Natural killer cell (primary cell): ENCODE results near the gene PDE11A. TPM values are rescaled to one million over a fixed set of nuclear protein-coding genes. Genes with fewer than 3 reads are reported as not detected.

Experiments used
- ATAC-seq, 3 donors: fragments of 150-1000 bp in 2 of 3; fragments of 200-7000 bp in 1 of 3; cut with Tn5 transposase; 1 replicate in 1 of 3; 2 replicates in 2 of 3; pipeline ENCODE4 v1.10.0; 2021; ENCODE audit warnings: mild to moderate bottlenecking in 2 of 3, moderate library complexity in 2 of 3
- DNase-seq, 2 donors: peaks; one replicate each; pipeline versions ENCODE4 v3.0.0 to v3.0.0-alpha.2; 2013 to 2021; ENCODE audit warnings: mixed read lengths in 1 of 2
- H3K27ac ChIP-seq: one replicate; pipeline ENCODE4 v1.5.1; 2013; ENCODE audit warnings: mild to moderate bottlenecking, low read length
- H3K27me3 ChIP-seq: one replicate; pipeline ENCODE4 v1.6.1; 2013; ENCODE audit warnings: low read length; ENCODE audit not compliant: control insufficient read depth, insufficient read depth
- H3K36me3 ChIP-seq: one replicate; pipeline ENCODE4 v1.6.1; 2013; ENCODE audit warnings: low read length; ENCODE audit not compliant: control insufficient read depth, insufficient read depth
- H3K4me1 ChIP-seq: one replicate; pipeline ENCODE4 v1.6.1; 2013; ENCODE audit warnings: low read length; ENCODE audit not compliant: control insufficient read depth, insufficient read depth
- H3K4me3 ChIP-seq: one replicate; pipeline ENCODE4 v1.5.1; 2013; ENCODE audit warnings: low read length
- H3K9me3 ChIP-seq: one replicate; pipeline ENCODE4 v1.6.1; 2013; ENCODE audit warnings: low read length; ENCODE audit not compliant: control insufficient read depth, insufficient read depth
- H3K27ac Mint-ChIP-seq, 2 donors: one replicate each; pipeline ENCODE4 v1.8.0; 2022; ENCODE audit warnings: mild to moderate bottlenecking in 2 of 2, mixed read lengths in 2 of 2, moderate library complexity in 1 of 2
- H3K27me3 Mint-ChIP-seq, 2 donors: one replicate each; pipeline ENCODE4 v1.8.0; 2022; ENCODE audit warnings: low read depth in 2 of 2, mixed read lengths in 2 of 2
- H3K36me3 Mint-ChIP-seq: one replicate; pipeline ENCODE4 v1.8.0; 2022; ENCODE audit warnings: mixed read lengths
- H3K4me1 Mint-ChIP-seq, 2 donors: one replicate each; pipeline ENCODE4 v1.8.0; 2022; ENCODE audit warnings: mixed read lengths in 2 of 2
- H3K4me3 Mint-ChIP-seq: one replicate; pipeline ENCODE4 v1.8.0; 2022; ENCODE audit warnings: mild to moderate bottlenecking, moderate library complexity, mixed read lengths
- H3K9me3 Mint-ChIP-seq, 2 donors: one replicate each; pipeline ENCODE4 v1.8.0; 2022; ENCODE audit warnings: mixed read lengths in 2 of 2
- CTCF ChIP-seq: fragments of 200-600 bp; IDR thresholded peaks from one replicate; pipeline ENCODE4 v1.8.0; 2022; ENCODE audit warnings: antibody characterized with exemption
- WGBS: methylation state at CpG from one replicate; pipeline ENCODE4 v1.1.7; 2013; ENCODE audit warnings: missing lambda C conversion rate; ENCODE audit not compliant: insufficient coverage; 5-methylcytosine and 5-hydroxymethylcytosine counted together
- intact Hi-C: fragments of 100-400 bp; cut with micrococcal nuclease; formaldehyde crosslinking; loops from one replicate; pipeline ENCODE4 v1.14.2; 2022
- total RNA-seq, 4 donors: library from RNA; stranded (reverse); fragments of 120-200 nt in 1 of 4; gene quantifications; one replicate each; pipeline versions ENCODE4 v1.2.3 to v1.2.4, GENCODE V29; 2013 to 2022

The PDE11A gene
- total RNA-seq, 3 donors from 2014 or later (not counting 1 experiment from before 2014, with no cell fraction given) = not detected

GRCh38 chr2:177921726-177922125 is 150.9 kb downstream of the PDE11A start:
- Histone ChIP-seq H3K36me3 (no peaks in the 10 kb centered on the region), H3K27me3 (no peaks in the 10 kb centered on the region), H3K4me1 (no peaks in the 10 kb centered on the region), H3K9me3 (peaks cover under 1% of the 10 kb centered on the region), H3K27ac (no peak overlapping the region), H3K4me3 (no peak overlapping the region)
- Mint-ChIP-seq H3K27ac (no peak overlapping the region), H3K27me3 (peaks cover under 1 to 7% of the 10 kb centered on the region in 2 donors), H3K4me3 (no peak overlapping the region), H3K4me1 (no peaks in the 10 kb centered on the region), H3K9me3 (peaks cover 0 to 3% of the 10 kb centered on the region in 2 donors), H3K36me3 (no peaks in the 10 kb centered on the region)
- no peak for ATAC-seq
- no peak for DNase-seq
- 89% methylated on average over 2 of the region's 3 CpGs for WGBS
- intact Hi-C loops = no loop called here
- TF ChIP-seq CTCF = no peak

GRCh38 chr2:177917169-177917568 is 155.4 kb downstream of the PDE11A start:
- ATAC-seq = no peak
- Histone ChIP-seq H3K36me3 (no peaks in the 10 kb centered on the region), H3K4me1 (no peaks in the 10 kb centered on the region), H3K27me3 (no peaks in the 10 kb centered on the region), H3K27ac (no peak overlapping the region), H3K4me3 (no peak overlapping the region), H3K9me3 (no peaks in the 10 kb centered on the region)
- no peak overlapping the region for H3K4me3 Mint-ChIP-seq
- no peaks in the 10 kb centered on the region for H3K4me1 Mint-ChIP-seq
- no peaks in the 10 kb centered on the region for H3K36me3 Mint-ChIP-seq
- no peak for TF ChIP-seq CTCF
- intact Hi-C loops = no loop called here
- no peak for DNase-seq
- peaks cover 3 to 7% of the 10 kb centered on the region in 2 donors for H3K27me3 Mint-ChIP-seq
- H3K27ac Mint-ChIP-seq = no peak overlapping the region
- 65% methylated on average over 1 of the region's 1 CpG for WGBS
- no peaks in the 10 kb centered on the region for H3K9me3 Mint-ChIP-seq

- no peaks in the 10 kb centered on the region for H3K9me3 ChIP-seq
- no peak overlapping the region for H3K4me3 ChIP-seq
- intact Hi-C loops = no loop called here
- Mint-ChIP-seq H3K4me3 (no peak overlapping the region), H3K4me1 (no peaks in the 10 kb centered on the region), H3K27ac (no peak overlapping the region), H3K9me3 (no peaks in the 10 kb centered on the region), H3K36me3 (no peaks in the 10 kb centered on the region), H3K27me3 (peaks cover 0 to 3% of the 10 kb centered on the region in 2 donors)
- no peaks in the 10 kb centered on the region for H3K4me1 ChIP-seq
- no peaks in the 10 kb centered on the region for H3K27me3 ChIP-seq
- DNase-seq (no peak), ATAC-seq (no peak)
- H3K27ac ChIP-seq = no peak overlapping the region
- H3K36me3 ChIP-seq = no peaks in the 10 kb centered on the region
- TF ChIP-seq CTCF = no peak
- WGBS = 59% methylated on average over 4 of the region's 4 CpGs
Observed at GRCh38 chr2:177916342-177916741, 156.2 kb downstream of the PDE11A start.

- no peak overlapping the region for H3K4me3 ChIP-seq
- no peak for ATAC-seq
Observed at GRCh38 chr2:177914247-177914646, 158.3 kb downstream of the PDE11A start.

More at GRCh38 chr2:177914247-177914646, 158.3 kb downstream of the PDE11A start:
- intact Hi-C loops = no loop called here
- Histone ChIP-seq H3K36me3 (no peaks in the 10 kb centered on the region), H3K27me3 (no peaks in the 10 kb centered on the region), H3K9me3 (no peaks in the 10 kb centered on the region), H3K4me1 (no peaks in the 10 kb centered on the region), H3K27ac (no peak overlapping the region)
- H3K4me3 Mint-ChIP-seq = no peak overlapping the region
- H3K9me3 Mint-ChIP-seq = no peaks in the 10 kb centered on the region
- no peak overlapping the region for H3K27ac Mint-ChIP-seq
- peaks cover 0 to 3% of the 10 kb centered on the region in 2 donors for H3K27me3 Mint-ChIP-seq
- H3K4me1 Mint-ChIP-seq = no peaks in the 10 kb centered on the region
- no CpG with 5 or more reads among the region's 1 CpG for WGBS
- no peak for DNase-seq
- no peak for TF ChIP-seq CTCF
- H3K36me3 Mint-ChIP-seq = no peaks in the 10 kb centered on the region
